OCI-LY3 (cell line): ENCODE results near the gene NKX1-2.

Experiments
- CTCF ChIP-seq: fragments of 200-600, 300-600 bp; sonication (generic); IDR thresholded peaks from 2 replicates; pipeline ENCODE4 v1.5.1; 2014; ENCODE audit warnings: antibody characterized with exemption, low read length, low read depth
- EZH2phosphoT487 ChIP-seq: fragments of 200-600 bp; shearing (Covaris generic); IDR thresholded peaks from 2 replicates; pipeline ENCODE4 v1.6.1; 2018; ENCODE audit warnings: antibody characterized with exemption, mixed run types, low read depth

- TF ChIP-seq CTCF (no peak), EZH2phosphoT487 (no peak)
These were observed 31.9 kb upstream of the NKX1-2 start for GRCh38 chr10:124481717-124482116.
